NT2/D1 (cell line): ENCODE measurements around the gene IST1.
A peak's percentile ranks its signal among the peaks of the same experiment; 100 is the strongest.

Experiments used
- DNase-seq: peaks from one replicate; pipeline ENCODE4 v3.0.0-alpha.2; 2011; ENCODE audit warnings: low read depth, low spot score
- H3K27me3 ChIP-seq: 2 replicates; pipeline ENCODE4 v1.6.0; 2011; ENCODE audit warnings: mild to moderate bottlenecking; ENCODE audit not compliant: insufficient read length, insufficient read depth
- H3K36me3 ChIP-seq: 2 replicates; pipeline ENCODE4 v1.6.1; 2011; ENCODE audit warnings: mild to moderate bottlenecking, low read length, mixed read lengths; ENCODE audit not compliant: insufficient read depth, insufficient read length
- H3K4me1 ChIP-seq: 2 replicates; pipeline ENCODE4 v1.5.1; 2011; ENCODE audit not compliant: insufficient read depth, insufficient read length
- H3K4me3 ChIP-seq: 2 replicates; pipeline ENCODE4 v1.5.1; 2011; ENCODE audit warnings: low read depth; ENCODE audit not compliant: insufficient read length
- H3K9ac ChIP-seq: 2 replicates; pipeline ENCODE4 v1.6.0; 2011; ENCODE audit warnings: low read depth; ENCODE audit not compliant: insufficient read length
- H3K9me3 ChIP-seq: 2 replicates; pipeline ENCODE4 v1.5.1; 2011; ENCODE audit warnings: mild to moderate bottlenecking, low read length; ENCODE audit not compliant: insufficient read depth
- SUZ12 ChIP-seq: IDR thresholded peaks from 2 replicates; pipeline ENCODE4 v1.6.1; 2011; ENCODE audit not compliant: insufficient read length, insufficient read depth; ENCODE audit errors: extremely low read depth
- YY1 ChIP-seq: IDR thresholded peaks from 2 replicates; pipeline ENCODE4 v1.6.1; 2011; ENCODE audit not compliant: insufficient read length, insufficient read depth
- ZNF274 ChIP-seq: IDR thresholded peaks from 2 replicates; pipeline ENCODE4 v1.6.1; 2011; ENCODE audit warnings: mild to moderate bottlenecking, low read depth, low read length

IST1 gene

DNA sequence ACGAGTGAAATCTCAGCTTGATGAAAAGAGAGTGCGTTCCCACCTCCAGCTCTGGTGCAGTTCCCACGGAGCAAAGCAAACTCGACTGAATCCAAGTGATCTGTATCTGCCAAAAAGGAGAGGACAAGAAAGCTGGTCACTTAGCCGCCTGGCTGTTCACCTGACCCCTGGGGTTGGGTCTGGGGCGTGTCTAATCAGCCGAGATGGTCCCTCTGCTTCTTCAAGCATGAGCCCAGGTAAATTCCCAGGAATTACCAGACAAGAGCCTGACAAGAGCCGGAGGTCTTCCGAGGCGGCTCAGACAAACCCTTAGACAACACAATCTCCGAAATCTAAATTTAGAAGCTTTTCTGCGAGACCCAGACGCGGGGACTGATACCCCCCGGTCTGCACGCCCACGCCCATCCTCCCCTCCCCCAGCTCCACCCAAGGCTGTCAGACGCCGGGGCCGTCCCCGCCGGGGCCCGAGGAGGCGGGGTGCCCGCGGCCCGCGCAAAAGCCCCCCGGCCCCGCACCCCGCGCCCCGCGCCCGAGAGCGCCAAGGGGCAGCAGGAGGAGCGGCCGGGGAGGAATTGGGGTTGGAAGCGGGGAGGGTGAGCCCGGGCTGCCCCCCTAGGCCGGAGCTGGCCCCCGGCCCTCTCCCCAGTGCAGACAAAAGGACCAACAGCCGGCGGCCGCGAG, 12.0 kb upstream of the IST1 start:
- peak overlapping the region; percentile 76 for H3K4me3 ChIP-seq
- no peaks in the 10 kb centered on the region for H3K27me3 ChIP-seq
- no peaks in the 10 kb centered on the region for H3K4me1 ChIP-seq
- no peaks in the 10 kb centered on the region for H3K9me3 ChIP-seq
- no peak for TF ChIP-seq SUZ12
- TF ChIP-seq ZNF274 = no peak
- TF ChIP-seq YY1 = no peak
- peak overlapping the region; percentile 86 for H3K9ac ChIP-seq
- peaks cover 19% of the 10 kb centered on the region for H3K36me3 ChIP-seq
- no peak for DNase-seq

DNA sequence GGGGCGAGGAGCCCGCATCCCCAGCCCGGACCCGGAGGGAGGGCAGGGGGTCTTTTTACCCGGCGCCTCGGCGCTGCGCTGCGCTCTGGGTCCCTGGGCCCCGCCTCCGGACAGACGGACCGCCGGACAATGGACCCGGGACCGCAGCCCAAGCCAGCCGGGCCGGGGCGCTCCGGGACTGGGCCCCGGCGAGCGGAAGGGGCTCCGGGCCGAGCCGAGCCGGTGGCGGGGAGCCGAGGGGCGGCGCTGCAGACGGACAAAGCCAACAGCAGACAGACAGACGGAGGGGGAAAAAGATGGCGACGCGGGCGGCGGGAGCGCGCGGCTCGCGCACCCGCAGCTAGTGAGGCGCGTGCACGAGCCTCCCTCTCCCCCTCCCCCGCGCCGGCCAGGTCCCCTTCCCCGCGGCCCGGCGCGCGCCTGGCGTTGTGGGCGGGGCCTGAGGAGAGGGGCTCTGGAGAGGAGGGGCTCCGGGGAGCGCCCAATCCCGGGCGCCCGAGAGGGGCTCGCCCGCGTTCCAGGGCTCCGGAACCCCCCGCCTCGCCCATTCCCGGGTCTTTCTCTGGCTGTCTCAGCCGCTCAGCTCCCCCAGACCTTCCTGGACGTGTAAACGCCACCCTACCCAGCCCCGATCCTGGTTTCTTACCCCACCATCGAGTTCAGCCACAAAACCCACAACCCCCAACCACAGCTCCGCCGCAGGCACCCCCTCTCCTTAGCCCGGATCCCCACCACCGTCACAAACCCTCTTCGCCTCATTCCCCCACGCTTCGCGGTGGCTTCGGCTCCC, 11.3 kb upstream of the IST1 start, which contains the start of gene ZNF821:
TSS of gene ZNF821 (minus strand) at position 334 of the 790 bp plus-strand sequence. CDS start 4,236 bp downstream, outside the sequence.
- no peaks in the 10 kb centered on the region for H3K4me1 ChIP-seq
- H3K36me3 ChIP-seq = peaks cover 13% of the 10 kb centered on the region
- H3K9me3 ChIP-seq = no peaks in the 10 kb centered on the region
- no peaks in the 10 kb centered on the region for H3K27me3 ChIP-seq
- peak; percentile 40 for TF ChIP-seq YY1
- TF ChIP-seq SUZ12 = no peak
- H3K9ac ChIP-seq = peak within 1 kb of the TSS; percentile 86
- peak; percentile 77 for DNase-seq
- H3K4me3 ChIP-seq = peak within 1 kb of the TSS; percentile 76

DNA sequence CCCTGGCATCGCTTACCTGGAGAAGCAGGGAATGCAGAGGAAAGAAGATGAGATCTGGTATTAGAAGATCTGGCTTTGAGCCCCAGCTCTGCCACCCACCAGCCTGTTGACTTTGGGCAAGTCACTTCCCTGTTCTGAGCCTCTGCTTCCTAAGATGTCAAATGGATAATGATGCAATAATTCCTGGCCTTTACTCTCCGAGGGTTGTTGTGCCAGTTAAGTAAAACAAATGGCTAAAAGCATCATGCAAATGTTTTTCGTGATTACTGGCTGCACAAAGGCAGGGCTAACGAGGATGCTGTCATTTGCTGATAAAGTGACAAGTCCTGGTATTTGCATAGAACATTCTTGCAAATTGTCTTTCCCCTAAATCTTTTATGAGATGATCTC, 10.1 kb upstream of the IST1 start:
- Histone ChIP-seq H3K9ac (no peak overlapping the region), H3K9me3 (no peaks in the 10 kb centered on the region), H3K4me3 (no peak overlapping the region), H3K36me3 (peaks cover 3% of the 10 kb centered on the region), H3K27me3 (no peaks in the 10 kb centered on the region), H3K4me1 (no peaks in the 10 kb centered on the region)
- no peak for TF ChIP-seq SUZ12
- no peak for TF ChIP-seq YY1
- no peak for TF ChIP-seq ZNF274
- DNase-seq = no peak

DNA sequence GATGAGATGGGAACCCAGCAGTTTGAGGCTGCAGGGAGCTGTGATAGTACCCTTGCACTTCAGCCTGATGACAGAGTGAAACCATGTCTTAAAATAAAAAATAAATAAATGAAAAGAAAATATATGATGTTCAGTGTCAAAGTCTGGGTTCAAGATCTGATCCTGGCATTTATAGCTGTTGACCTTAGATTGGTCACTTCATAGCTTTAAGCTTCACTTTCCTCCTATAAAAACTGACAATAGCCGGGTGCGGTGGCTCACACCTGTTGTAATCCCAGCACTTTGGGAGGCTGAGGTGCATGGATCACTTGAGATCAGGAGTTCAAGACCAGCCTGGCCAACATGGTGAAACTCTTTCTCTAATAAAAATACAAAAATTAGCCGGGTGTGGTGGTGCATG, 6.2 kb upstream of the IST1 start:
- Histone ChIP-seq H3K4me1 (peaks cover 2% of the 10 kb centered on the region), H3K4me3 (no peak overlapping the region), H3K9ac (no peak overlapping the region), H3K9me3 (no peaks in the 10 kb centered on the region), H3K36me3 (no peaks in the 10 kb centered on the region), H3K27me3 (no peaks in the 10 kb centered on the region)
- no peak for DNase-seq
- TF ChIP-seq SUZ12 = no peak
- no peak for TF ChIP-seq YY1
- no peak for TF ChIP-seq ZNF274

DNA sequence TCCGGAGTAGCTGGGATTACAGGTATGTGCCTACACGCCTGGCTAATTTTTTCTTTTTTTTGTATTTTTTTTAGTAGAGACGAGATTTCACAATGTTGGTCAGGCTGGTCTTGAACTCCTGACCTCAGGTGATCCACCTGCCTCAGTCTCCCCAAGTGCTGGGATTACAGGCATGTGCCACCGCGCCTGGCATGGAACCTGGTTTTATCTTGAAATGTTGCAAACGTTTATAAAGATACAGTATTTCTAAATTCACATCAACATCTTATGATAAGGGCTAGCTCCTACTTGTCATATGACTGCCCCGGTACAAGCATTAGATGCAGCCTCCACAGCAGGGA, 1.5 kb upstream of the IST1 start:
- no peak for DNase-seq
- Histone ChIP-seq H3K27me3 (no peaks in the 10 kb centered on the region), H3K36me3 (peaks cover 10% of the 10 kb centered on the region), H3K9me3 (no peaks in the 10 kb centered on the region), H3K4me3 (peak overlapping the region; percentile 95), H3K4me1 (peaks cover 2% of the 10 kb centered on the region), H3K9ac (no peak overlapping the region)
- TF ChIP-seq ZNF274 (no peak), YY1 (no peak)

DNA sequence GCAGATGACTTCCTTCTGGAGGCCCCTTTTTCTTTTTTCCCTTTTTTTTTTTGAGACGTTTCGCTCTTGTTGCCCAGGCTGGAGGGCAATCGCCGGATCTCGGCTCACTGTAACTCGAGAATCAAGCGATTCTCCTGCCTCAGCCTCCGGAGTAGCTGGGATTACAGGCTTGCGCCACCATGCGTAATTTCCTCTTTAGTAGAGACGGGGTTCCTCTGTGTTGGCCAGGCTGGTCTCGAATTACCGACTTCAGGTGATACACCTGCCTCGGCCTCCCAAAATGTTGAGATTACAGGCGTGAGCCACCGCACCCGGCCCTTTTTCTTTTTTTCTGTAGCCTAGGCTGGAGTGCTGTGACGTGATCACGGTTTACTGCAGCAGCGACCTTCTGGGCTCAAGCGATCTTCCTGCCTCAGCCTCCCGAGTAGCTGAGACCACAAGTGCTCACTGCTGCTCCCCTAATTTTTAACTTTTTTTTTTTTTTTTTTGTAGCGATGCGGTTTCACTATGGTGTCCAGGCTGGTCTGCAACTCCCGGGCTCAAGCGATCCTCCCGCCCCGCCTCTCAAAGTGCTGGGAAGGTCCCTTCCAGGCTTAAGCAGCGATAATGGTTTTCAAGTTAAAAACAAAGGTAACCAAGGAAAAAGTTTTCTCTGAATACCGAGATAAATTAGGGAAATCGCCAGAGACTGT, 956 bp upstream of the IST1 start:
- TF ChIP-seq YY1 (no peak), SUZ12 (no peak), ZNF274 (no peak)

DNA sequence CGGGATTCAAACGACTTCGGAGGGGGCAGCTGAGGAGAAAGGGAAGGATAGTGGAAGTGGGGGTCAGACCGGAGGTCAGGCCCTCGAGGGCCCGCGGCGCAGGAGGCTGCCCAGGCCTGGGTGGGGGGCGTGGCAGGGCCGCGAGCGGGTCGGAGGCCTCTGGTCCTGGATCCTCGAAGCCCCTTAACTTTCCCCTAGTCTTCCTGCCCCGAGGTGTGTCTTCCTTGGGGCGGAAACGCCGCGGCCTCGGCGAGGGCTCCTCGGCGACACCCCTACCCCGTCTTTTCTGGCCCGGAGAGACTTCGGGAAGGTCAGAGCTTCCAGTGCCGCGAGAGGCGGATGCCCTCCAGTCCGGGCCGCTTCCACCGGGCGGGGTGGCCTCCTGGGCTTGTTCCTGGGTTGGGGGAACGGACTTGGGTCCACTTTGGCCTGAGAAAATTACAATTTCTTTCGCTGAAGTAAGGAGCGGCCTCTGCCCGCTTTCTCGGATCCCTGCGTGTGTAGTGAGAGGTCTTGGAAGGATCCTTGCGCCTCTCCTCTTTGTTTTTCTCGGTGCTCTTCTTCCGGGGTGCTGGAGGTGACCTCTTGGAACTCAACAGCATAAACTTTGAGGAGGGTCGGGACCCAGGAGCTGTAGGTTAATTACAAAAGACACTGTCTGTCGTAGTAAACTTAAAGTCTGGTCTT, 491 bp downstream of the IST1 start:
- Histone ChIP-seq H3K36me3 (peaks cover 14% of the 10 kb centered on the region), H3K4me3 (peak overlapping the region; percentile 95), H3K9me3 (no peaks in the 10 kb centered on the region), H3K4me1 (peaks cover 2% of the 10 kb centered on the region), H3K9ac (peak overlapping the region; percentile 98), H3K27me3 (no peaks in the 10 kb centered on the region)
- TF ChIP-seq ZNF274 (no peak), SUZ12 (no peak), YY1 (no peak)
- DNase-seq = no peak

More for the DNA sequence above, 956 bp upstream of the IST1 start:
- peak; percentile 58 for DNase-seq
- peaks cover 2% of the 10 kb centered on the region for H3K4me1 ChIP-seq
- H3K27me3 ChIP-seq = no peaks in the 10 kb centered on the region
- no peaks in the 10 kb centered on the region for H3K9me3 ChIP-seq
- peak overlapping the region; percentile 95 for H3K4me3 ChIP-seq
- peak overlapping the region; percentile 98 for H3K9ac ChIP-seq
- peaks cover 14% of the 10 kb centered on the region for H3K36me3 ChIP-seq
